ENCODE results near the gene PTPRR.

- TF ChIP-seq RELA (CRISPR knock-in tag; IDR thresholded peaks at IDR 0.05; ENCODE audit: borderline replicate concordance) (no peak), TEAD1 (CRISPR knock-in tag; IDR thresholded peaks at IDR 0.05) (no peak), NR2C2 (CRISPR knock-in tag; IDR thresholded peaks at IDR 0.05) (no peak), ZNF281 (CRISPR knock-in tag; IDR thresholded peaks at IDR 0.05) (no peak), CTCF (IDR thresholded peaks at IDR 0.05) (no peak), CBFB (CRISPR knock-in tag; IDR thresholded peaks at IDR 0.05; ENCODE audit: low read depth) (no peak), ZNF121 (CRISPR knock-in tag; IDR thresholded peaks at IDR 0.05) (no peak), ATF2 (CRISPR knock-in tag; IDR thresholded peaks at IDR 0.05; ENCODE audit: borderline replicate concordance, low read depth) (no peak), HMGA2 (CRISPR knock-in tag; IDR thresholded peaks at IDR 0.05) (no peak), ZNF263 (CRISPR knock-in tag; IDR thresholded peaks at IDR 0.05; ENCODE audit: low read depth) (no peak), SP1 (CRISPR knock-in tag; conservative IDR thresholded peaks at IDR 0.05) (no peak), ZNF416 (CRISPR knock-in tag; IDR thresholded peaks at IDR 0.05) (no peak)
Observed at GRCh38 chr12:70845268-70845667, 75.3 kb downstream of the PTPRR start.

Measured in WTC11 (cell line).